HuH-7 (cell line): ENCODE measurements around the gene FGF21.

ENCODE experiments used
- DNase-seq: peaks from one replicate; pipeline ENCODE4 v3.0.0; 2011; ENCODE audit warnings: low spot score

The FGF21 gene

DNA sequence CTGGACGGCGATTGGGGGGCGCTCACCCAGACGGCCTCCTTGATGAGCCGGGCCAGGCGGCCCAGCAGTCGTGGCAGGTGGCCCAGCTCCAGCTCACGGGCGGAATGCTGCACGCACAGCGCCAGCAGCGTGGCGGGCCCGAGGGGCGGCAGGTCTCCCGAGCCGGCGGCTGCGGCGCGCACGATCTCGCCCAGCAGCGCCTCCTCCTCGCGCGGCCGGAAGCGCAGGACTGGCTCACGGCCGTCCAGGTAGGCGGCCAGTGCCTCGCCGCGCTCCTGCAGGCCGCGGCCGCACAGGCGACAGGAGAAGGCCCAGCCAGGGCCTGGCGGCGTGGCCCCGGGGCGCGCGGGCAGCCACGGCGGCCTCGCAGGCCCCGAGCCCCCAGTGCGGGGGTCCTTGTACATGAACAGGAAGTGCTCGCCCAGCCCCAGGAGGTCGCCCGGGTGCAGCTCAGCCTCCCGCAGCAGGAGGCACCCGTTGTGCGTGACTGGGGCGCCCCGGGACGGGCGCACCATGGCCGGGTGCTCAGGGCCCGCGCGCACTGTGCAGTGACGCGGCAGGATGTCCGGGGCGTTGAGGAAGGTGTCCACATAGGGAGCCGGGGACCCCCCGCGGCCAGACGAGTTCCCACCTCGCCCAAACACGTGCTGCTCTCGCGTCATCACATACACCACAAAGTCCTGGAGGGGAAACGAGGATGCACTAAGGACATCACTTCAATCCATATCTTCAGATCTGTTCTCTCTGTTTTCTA, 26.2 kb upstream of the FGF21 start:
- DNase-seq: no peak

DNA sequence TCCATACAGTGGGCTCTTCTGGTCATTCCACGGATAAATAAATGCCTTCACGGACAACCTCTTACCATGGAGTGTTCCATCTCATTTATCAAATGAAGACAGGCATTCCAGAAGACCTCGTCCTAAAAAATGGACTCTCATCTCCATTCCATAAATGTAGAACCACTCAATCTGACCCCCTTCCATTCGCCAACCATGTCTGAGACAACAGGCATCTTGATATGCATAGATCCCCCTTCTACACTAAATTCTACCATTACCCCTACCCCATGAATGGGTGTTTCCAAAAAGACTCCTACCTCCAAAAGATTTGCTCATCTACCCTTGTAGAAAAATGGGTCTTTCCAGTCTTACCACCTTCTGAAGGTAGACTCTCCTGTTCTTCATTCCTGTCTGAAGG, 23.9 kb upstream of the FGF21 start:
- no peak for DNase-seq

DNA sequence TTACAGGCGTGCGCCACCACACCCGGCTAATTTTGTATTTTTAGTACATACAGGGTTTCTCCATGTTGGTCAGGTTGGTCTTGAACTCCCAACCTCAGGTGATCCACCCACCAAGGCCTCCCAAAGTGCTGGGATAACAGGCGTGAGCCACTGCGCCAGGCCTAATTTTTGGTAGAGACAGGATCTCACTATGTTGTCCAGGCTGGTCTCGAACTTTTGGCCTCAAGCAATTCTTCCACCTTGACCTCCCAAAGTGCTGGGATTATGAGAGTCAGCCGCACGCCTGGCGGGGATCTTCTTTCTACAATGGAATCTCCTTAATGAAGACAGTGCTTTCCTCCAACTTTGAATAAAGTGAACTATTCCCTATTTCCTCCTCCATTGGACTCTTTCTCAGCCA, 20.7 kb upstream of the FGF21 start:
- DNase-seq: no peak

DNA sequence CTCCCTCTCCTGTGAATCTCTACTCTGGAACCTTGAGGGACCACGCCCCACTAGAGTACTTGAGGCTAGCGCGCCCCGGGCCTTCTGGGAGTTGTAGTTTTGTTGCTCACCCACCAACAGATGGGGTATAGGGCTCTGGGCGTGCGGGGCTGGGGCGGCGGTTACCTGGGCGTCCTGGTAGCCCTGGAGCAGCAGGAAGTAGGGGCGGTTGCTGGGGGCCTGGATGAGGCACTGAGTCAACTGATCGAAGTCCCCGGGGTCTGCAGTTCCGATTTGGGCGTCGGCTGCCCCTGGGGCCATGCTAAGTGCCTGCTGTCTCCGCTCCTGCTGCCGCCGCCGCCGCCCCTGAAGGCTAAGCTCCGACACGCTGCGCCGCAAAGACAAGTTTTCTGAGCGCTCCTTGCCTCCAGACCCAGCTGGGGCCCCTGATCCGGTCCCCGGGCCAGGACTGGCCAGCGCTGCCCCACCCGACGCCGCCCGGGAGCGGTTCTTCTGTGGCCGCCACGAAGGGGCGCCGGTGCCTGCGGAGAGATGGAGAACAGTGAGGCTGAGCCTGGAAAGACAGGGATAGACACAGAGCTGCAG, 20.2 kb upstream of the FGF21 start:
- DNase-seq: no peak

DNA sequence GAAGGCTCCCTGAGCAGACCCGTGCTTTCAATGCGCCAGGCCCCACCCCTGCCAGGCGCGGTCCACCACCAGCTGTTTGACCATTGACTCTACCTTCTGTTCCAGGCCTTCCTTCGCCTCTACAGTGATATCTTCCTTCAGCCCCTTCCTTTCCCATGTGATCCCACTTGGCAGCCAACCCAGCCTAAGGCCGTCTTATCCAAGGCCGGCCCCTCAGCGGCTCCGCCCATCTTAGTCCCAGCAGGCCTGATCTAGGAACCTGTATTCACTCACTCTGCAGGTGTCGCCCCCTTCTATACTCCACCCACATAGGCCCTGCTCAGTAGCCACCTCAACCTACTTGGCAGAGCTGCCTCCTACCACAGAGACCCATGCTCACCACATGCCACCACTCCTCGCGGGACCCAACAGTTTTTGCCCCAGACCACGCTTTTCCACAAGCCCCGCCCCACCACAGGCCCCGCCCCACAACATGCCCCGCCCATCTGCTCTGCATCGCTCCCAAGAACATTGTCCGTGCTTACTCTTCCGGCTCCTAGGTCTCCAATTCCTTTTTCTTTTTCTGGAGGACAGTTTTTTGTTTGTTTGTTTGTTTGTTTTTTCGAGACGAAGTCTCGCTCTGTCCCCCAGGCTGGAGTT, 17.8 kb upstream of the FGF21 start:
- DNase-seq: no peak

DNA sequence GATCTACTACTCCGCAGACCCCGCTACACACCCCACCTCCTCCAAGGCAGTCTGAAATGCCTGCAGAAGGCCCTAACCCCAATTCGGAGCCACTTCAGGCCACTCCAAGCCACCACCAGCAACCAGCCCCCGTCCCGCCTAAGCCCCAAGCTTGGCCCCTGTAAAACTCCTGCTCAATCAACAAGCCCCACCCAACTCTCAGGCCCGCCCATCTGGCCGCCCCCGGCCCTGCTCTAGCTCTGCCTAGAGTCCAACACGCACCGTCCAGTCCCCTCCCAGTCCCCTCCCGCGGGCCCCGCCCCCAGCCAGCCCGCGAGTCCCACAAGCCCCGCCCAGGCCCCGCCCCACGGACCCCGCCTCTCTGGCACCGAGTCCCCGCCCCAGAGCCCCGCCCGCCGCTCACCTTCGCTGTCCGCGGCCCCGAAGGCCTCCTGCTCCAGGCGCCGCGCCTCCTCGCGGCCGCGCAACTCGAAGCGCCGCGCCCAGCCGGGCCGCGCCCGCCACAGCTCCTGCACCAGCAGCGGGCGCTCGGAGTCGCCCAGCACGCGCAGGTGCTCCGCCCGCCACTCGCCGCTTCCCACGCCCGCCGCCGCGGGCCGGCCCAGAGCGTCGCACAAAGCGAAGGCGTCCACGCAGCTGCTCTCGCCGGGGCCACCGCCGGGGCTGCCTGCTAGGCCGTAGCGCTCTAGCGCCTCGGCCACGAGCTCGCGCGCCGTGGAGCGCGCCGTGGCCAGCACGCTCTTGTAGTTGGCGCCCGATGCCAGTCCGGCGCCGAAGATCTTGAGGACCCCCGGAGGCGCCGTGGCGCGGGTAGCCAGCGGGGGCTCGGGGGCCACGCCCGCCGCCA, 16.5 kb upstream of the FGF21 start:
- peak; percentile 97 for DNase-seq

DNA sequence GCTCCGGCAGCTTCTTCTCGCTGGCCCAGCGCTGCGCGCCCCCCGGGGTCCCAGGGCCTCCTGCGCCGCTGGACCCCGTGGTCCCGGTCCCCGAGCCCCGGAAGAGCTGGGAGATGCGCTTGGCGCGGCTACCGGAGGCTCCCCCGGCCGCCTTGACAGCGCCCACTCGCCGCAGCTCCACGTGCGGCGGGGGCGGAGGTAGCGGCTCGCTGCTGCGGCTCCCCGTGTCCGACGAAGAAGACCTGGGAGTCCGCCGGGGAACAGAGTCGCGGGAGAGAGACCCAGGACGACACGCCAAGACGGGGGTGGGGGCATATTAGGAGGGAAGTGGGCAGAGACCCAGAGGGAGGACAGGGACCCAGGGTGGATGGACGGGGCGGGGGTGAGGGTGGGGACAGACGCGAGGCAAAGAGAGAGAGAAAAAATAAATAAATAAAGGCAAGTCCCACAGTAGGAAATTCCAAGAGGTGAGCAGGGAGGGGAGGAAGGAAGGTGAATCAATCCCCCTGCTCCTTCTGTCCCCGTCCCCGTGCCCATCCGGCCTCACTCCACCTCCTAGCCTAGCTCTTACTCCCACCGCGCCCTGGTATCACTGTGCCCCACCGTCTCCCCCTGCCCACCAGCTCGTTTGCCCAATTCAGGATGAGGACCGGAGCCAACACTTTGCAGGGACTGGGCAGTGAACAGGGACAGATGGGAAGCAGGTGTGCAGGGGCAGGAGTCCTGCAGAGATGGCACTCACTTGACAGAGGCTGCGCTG, 15.7 kb upstream of the FGF21 start:
- no peak for DNase-seq

DNA sequence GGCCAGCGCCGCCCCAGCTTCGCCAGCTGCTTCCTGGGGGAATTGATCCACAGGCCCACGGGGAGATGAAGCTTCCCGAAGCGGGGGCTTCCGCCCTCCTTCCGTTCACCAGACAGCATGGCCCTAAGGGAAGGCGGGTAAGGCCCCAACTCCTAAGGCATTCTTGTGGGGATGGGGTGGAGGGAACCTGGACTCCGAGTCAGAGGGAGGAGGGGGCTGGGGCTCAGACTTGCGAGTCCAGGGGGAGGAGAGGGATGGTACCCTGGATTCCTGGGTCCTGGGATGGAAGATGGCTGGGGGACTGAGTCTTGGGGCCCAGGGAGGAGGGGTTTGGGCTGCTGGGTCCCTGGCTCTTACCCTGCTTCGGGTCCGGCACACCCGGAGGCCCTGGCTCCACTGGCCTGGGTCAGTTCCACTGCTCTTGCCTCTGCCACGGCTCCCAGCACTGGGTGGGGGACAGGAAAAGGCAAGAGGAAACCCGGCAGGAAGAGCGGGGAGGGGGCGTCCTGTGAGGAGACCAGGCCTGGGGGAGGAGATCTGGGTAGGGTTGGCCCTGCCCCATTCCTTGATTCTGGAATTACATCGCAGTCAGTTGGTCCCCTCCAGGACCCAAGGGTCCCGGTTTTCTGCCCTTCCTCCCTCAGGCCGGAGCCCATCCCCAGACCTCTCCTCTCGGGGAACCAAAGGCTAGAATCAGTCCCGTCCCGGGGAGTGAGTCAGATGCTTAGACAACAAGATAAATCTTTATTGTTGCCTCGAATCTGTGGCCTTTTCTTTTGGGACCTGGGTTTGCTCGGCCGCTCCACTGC, 15.0 kb upstream of the FGF21 start, which contains the start of gene RASIP1:
RASIP1 (minus strand) TSS at position 447 of the 809 bp plus-strand sequence; CDS start at position 119, 328 bp downstream.
- no peak for DNase-seq

DNA sequence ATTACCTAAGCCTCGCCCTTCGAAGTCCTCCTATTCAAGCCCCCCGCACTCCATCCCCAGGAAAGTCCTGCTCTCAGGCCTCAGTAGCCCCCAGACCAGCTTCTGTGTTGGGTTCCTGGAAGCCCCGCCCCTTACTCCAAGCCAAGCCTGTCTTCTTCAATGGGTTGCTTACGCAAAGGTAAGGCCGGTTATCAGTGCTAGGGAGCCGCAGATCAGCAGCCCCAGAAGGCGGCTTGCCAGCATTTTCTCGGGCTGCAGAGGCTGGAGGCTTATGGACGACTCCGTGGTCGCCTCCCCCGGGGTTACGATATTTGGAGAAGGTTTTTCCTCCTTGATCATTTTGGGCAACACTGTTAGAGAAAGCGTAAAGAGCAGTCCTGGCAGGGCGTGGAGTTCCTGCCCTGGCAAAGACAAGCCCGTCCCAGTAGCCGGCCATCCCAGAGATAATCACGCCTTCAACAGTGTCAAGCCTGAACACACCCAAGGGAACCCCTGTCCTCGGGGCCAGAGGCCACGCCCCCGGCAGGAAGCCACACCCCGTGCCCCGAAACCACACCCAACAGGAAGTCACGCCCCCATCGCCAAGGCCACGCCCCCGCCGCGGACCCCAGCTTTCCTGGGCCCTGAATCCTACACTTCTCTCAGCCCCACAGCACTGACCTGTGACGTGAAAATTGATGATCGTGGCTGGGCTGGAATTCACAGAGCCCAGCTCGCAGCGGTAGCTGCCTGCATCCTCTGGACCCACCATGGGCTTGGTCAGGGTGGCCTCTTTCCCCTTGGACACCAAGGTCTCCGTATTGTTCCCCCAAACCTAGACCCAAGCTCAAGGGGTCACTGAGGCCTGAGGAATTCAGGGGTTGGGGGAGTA, 14.0 kb upstream of the FGF21 start:
- DNase-seq: peak; percentile 75

DNA sequence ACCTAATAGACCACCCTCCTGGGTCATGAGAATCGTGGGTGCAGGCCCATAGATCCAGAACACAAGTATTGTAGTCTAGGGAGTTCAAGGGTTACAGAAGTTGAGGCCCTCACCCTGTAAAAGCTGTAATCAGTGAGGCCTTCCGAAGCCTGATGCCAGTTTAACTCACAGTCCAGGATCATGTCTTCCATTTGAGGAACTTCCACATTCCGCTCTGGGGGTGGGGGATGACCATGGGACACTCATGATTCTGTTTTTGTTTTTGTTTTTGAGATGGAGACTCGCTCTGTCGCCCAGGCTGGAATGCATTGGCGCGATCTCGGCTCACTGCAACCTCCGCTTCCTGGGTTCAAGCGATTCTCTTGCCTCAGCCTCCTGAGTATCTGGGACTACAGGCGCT, 13.2 kb upstream of the FGF21 start:
- DNase-seq: no peak

DNA sequence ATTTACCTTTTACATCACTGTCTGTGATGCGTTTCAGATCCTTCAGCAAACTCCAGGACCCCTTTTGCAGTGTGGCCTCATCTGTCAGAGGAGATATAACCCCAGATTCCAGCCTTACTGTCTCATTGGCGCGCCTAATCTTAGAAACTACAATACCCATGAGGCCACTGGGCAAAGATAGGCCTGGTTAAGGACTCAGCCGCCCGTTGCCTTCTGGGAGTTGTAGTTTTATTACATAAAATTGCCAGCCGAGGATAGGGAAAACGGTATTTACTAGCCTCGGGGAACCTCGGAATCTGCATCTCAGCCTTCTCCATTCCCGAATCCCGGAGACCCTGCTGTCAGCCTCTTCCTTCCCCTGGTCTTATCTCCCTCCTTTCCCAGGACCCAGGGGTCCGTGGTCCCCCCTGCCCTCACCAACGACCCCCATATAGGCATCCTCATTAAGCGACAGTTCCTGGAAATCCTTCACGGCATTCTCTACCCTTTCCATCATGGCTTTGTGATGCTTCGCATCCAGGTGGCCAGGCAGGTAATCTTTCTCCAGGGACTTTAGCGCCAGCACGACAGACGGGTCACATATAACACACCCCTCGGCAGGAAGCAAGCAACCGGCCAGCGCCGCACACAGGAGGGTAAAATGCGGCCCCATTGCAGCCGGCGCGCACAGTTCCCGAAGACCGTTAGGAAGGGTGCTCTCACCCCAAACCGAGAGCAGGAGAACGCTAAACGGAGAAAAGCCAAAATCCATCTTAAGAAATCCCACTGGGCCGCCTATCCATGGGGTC, 9.9 kb upstream of the FGF21 start:
- peak; percentile 77 for DNase-seq

DNA sequence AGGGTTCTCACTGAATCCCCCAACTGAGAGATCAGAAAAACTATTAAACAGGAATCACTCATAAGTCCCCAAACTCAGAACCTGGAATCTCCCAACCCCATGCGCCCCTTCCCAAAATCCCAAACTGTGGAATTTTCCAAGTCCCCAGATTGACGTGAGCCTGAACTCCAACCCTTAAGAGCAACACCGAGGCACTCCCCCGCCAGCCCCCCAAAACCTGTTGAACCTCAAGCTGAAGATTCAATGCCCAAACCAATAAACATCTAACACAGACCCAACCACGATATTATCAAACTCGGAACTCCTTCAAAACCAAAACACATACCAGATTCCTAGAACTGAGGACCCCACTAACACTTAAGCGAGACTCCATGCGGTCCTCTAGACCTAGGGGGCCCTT, 9.2 kb upstream of the FGF21 start:
- DNase-seq: no peak

DNA sequence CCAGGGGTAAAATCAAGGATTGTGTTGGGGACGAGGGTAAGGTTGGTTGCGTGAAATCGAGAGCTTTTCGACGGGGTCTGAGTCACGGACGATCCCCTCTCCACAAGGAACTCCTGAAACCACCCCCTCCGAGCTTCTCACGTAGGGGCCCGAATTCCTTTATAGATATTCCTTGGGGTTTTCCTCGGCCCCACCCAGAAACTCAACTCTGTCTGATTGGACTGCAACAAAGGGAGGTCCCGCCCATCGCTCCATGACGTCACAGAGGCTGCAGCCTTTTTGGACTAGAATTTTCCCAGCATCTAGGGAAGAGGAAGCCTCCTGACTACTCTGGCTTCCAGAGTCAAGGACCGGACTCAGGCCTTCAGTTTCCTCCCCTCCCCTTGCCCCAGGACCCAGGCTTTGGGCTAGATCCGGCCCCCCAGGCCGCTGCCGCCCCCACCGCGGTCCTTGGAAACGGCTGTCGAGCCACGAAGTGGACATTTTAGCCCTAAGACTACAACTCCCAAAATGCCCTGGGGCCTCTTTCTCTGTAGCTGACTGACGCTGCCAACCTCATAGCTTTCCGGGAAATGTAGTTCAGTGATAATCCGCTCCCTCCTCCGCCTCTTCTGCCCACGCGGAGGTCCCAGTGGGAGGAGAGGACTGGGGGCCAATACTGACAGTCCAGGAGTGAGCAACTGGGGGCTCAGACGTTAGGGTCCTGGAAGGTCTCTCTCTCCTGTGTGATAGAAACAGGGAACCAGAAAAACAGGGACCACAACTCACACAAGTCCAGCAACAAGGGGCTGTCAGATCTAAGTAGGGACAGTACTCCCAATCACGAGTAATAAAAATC, 8.4 kb upstream of the FGF21 start, which contains the start of gene IZUMO1:
IZUMO1 (minus strand) TSS at position 172 of the 838 bp plus-strand sequence. CDS start 1,050 bp downstream, outside the sequence.
- peak; percentile 94 for DNase-seq

DNA sequence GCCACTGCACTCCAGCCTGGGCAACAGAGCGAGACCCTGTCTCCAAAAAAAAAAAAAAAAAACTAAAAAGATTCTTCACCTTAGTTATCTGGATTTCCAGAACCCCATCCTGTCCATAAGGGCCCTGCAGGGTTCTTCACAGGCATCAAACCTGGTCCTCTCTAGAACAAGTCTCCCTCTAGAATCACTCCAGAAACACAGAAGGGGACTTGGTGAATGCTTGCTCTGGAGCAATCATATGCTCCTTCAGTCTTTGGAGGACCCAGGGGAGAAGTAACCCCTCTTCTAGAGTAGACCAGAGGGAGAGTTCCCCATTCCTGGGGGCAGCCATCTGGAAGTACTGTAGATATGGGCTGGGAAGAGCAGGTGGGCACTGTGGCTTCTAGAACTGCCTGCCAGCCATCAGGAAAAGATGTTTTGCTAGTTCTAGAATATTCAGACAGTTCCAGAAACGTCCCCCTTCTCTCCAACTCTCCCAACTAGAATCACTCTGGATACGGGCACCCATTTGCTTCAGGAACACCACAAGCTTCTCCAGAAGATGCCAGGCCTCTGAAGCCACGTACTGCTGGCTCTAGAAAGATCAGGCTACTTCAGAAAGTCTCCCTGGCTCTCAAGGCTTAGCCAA, 5.6 kb upstream of the FGF21 start:
- DNase-seq: no peak

DNA sequence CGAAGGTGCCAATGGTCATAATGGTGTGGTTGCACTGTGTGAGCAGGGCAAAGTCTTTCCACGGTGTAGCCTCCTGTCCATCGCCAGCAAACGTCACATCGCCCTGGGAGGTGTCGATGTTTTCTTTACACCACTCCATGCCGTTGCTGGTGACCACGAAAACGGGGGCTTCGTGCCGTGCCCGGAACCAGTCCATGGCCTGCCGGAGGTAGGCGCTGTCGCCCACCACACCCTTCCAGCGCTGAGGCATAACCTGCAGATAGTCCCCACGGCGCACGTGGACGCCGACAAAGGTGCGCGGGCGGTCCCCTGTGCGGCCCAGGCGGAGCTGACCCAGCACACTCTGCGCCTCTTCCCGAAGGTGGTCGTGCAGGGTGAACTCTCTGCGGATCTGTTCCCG, 5.0 kb upstream of the FGF21 start:
- no peak for DNase-seq

DNA sequence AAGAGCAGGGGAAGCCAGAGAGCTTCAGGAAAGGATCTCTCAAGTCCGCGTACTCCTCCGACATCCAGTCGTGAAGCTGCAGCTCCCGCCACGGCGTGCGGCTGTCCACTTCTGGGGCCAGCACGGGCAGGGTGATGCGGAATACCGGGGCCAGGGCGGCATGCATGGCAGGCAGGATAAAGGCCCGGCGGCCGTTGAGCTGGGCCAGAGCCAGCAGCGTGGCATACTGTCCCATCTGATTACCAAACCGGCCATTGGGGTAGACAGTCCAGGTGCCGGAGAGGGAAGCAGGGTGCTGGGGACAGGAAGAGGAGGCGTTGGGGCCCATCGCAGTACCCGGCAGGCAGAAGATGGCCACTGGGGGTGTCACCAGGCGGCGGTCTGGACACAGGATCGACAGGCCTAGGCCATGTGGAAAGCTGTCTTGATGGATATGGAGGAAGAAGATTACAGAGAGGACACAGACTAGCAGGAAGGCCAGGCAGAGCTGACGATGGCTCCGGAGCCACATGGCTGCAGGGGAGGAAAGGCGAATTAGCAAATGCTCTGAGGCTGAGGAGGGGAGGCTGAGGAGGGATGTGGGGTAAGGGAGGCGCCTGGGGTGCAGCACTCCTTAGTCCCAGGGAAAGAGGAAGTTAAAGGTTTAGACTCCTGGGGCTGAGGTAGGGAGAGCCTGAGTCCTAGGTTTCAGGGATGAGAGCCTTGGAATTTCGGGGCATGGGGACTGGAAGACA, 4.4 kb upstream of the FGF21 start:
- no peak for DNase-seq
